WTC11 (cell line): ENCODE results near the gene CNBP.

Experiments
- CTCF ChIP-seq: fragments of 200-600 bp; IDR thresholded peaks from 2 replicates; pipeline ENCODE4 v1.8.0; 2022; ENCODE audit warnings: antibody characterized with exemption
- E2F4 ChIP-seq: sonication (generic); formaldehyde crosslinking; IDR thresholded peaks from 2 replicates; pipeline ENCODE4 v1.8.1; 2022; ENCODE audit warnings: low read depth, mild to moderate bottlenecking, moderate library complexity, missing genetic modification reagents, borderline replicate concordance
- GABPB1 ChIP-seq: sonication (generic); formaldehyde crosslinking; IDR thresholded peaks from 2 replicates; pipeline ENCODE4 v1.8.1; 2023; ENCODE audit warnings: mild to moderate bottlenecking, missing genetic modification reagents
- NR2C2 ChIP-seq: sonication (generic); formaldehyde crosslinking; IDR thresholded peaks from 2 replicates; pipeline ENCODE4 v1.8.0; 2022; ENCODE audit warnings: mild to moderate bottlenecking, missing genetic modification reagents
- ZNF263 ChIP-seq: sonication (generic); formaldehyde crosslinking; IDR thresholded peaks from 2 replicates; pipeline ENCODE4 v1.8.1; 2022; ENCODE audit warnings: low read depth, mild to moderate bottlenecking, moderate library complexity, missing genetic modification reagents
- ZSCAN18 ChIP-seq: fragments of 250-450 bp; sonication (Bioruptor Pico); IDR thresholded peaks from 2 replicates; pipeline ENCODE4 v2.1.2; 2022; ENCODE audit warnings: mild to moderate bottlenecking, moderate library complexity

- no peak for TF ChIP-seq ZSCAN18 (CRISPR knock-in tag)
- no peak for TF ChIP-seq CTCF
- no peak for TF ChIP-seq NR2C2 (CRISPR knock-in tag)
- no peak for TF ChIP-seq ZNF263 (CRISPR knock-in tag)
- TF ChIP-seq E2F4 (CRISPR knock-in tag), result no peak
- TF ChIP-seq GABPB1 (CRISPR knock-in tag), result peak; percentile 86
Observed at GRCh38 chr3:129119365-129120100, 64.2 kb downstream of the CNBP start.
